CD1c-positive myeloid dendritic cell (primary cell): ENCODE results near the gene RPL7A.
"Not testable (repeated sequence)": the region's sequence is repeated elsewhere in the genome, so short reads cannot be mapped to it uniquely, and the experiment has no call there.

Experiments used
- DNase-seq: peaks from one replicate; pipeline ENCODE4 v3.0.0-alpha.2; 2016; ENCODE audit errors: extremely low spot score

Gene RPL7A

GRCh38 chr9:133347985-133348717 lies at the start of gene RPL7A, which contains the start of gene MED22:
Gene RPL7A, plus strand, starts transcription at chr9:133348218. Its CDS starts 26 bp downstream, at chr9:133348244.
Gene MED22, minus strand, starts transcription at chr9:133348131. Its CDS starts 1,469 bp downstream, at chr9:133346662.
- DNase-seq = peak; percentile 98

GRCh38 chr9:133299996-133300395 lies 48.0 kb upstream of the RPL7A start:
- not testable (repeated sequence) for DNase-seq

- DNase-seq = no peak
These were observed 46.5 kb upstream of the RPL7A start for GRCh38 chr9:133301253-133302230.

GRCh38 chr9:133303266-133304157 lies 44.5 kb upstream of the RPL7A start:
- no peak for DNase-seq

GRCh38 chr9:133304158-133304470 lies 43.9 kb upstream of the RPL7A start:
- DNase-seq = no peak

GRCh38 chr9:133304477-133305377 lies 43.3 kb upstream of the RPL7A start:
- no peak for DNase-seq

GRCh38 chr9:133305731-133306130 lies 42.3 kb upstream of the RPL7A start:
- DNase-seq = no peak

- no peak for DNase-seq
These were observed 41.5 kb upstream of the RPL7A start for GRCh38 chr9:133306242-133307204.

- DNase-seq = no peak
These were observed 40.7 kb upstream of the RPL7A start for GRCh38 chr9:133307301-133307700.

GRCh38 chr9:133309608-133310007 lies 38.4 kb upstream of the RPL7A start:
- DNase-seq = no peak

GRCh38 chr9:133315997-133316396 lies 32.0 kb upstream of the RPL7A start:
- DNase-seq = no peak

GRCh38 chr9:133317551-133317950 lies 30.5 kb upstream of the RPL7A start:
- DNase-seq = not testable (repeated sequence)

GRCh38 chr9:133320421-133320881 lies 27.6 kb upstream of the RPL7A start:
- DNase-seq = no peak

- no peak for DNase-seq
These were observed 26.5 kb upstream of the RPL7A start for GRCh38 chr9:133321411-133321935.

GRCh38 chr9:133322701-133323100 lies 25.3 kb upstream of the RPL7A start:
- no peak for DNase-seq

- no peak for DNase-seq
These were observed 24.8 kb upstream of the RPL7A start for GRCh38 chr9:133323211-133323610.

- DNase-seq = no peak
These were observed 23.9 kb upstream of the RPL7A start for GRCh38 chr9:133323991-133324703.

GRCh38 chr9:133327021-133327420 lies 21.0 kb upstream of the RPL7A start:
- not testable (repeated sequence) for DNase-seq
